GM19395 (cell line): ENCODE data around the gene CPEB4.

Experiments used
- ATAC-seq: cut with Tn5 transposase; IDR thresholded peaks from one replicate; pipeline ENCODE4 v1.9.1; 2021; ENCODE audit warnings: mild to moderate bottlenecking, moderate library complexity; ENCODE audit not compliant: unreplicated experiment

Gene CPEB4

DNA sequence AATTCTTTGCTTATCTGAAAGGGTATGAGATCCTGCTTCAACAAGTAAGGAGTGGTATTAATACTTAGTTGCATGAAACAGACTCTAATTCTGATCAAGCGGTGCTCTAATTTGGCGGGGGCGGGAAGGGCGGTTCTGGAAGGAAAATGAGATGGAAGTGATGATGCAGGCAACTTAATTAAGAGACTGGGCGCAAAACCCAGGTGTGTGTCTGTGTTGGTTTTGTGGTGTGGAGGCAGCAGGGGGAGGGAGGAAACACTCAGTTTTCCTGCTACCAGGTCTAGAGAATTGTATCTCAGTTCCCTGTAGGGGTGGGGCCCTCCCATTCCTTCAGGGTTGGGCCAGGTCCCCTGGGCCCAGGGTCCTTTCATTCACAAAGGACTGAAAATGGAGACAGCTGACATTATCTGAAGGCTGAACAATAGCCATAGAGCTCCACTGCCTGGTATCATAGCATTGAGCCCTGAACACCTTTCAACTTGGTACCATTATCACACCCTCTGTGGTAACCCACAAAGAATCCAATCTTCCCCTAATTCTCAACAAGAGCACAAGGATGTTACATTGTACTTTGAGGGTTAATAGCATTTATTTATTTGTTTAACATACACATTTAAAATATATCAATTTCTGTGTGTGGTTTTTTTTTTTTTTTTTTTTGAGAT lies 83.7 kb downstream of the CPEB4 start:
- no peak for ATAC-seq

DNA sequence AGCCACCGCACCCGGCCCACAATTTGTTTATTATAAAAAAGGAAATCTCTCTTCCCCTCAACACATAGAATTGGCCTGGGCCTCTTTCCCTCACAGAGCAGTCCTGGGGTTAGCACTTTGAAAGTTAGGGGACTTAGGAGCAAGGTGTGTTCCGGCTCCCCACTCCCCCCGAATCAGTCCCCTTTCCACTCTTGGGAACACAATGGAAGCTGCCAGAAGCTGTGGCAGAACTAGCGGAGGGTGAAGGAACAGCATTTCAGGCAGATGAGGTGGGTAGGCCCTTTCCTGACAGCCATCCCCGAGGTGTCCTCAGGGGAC lies 84.4 kb downstream of the CPEB4 start:
- no peak for ATAC-seq

DNA sequence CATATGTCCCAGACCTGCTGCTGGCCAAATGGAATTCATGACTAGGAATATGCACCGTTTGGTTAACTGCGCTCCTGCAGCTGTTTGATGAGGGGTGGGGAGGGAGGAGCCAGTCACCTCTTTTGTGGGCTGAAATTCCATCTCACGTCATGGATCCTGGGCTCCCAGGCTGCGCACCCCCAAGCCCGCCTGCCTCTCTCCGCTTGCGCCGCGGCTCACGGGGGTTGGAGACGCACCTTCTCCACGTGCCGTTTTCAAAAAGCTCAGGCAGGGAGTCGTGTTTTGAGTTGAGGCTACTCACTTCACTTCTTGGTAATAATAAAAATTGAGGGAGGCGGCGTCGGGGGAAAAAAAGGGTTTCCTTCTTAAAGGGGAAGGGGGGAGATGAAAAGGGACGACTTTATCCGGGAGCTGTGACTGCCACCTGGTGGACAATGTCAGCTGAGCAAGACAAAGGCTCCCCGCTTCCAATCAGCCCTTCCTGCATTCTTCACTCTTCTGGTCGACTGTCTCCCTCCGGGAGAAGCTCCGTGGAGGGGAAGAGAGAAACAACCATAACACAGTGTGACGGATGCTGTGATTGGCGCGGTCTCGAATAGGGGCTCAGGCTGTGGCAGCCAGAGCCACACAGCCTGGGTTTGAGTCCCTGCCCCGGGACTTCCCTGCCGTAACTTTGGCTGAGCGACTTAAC lies 84.9 kb downstream of the CPEB4 start:
- peak; percentile 90 for ATAC-seq

DNA sequence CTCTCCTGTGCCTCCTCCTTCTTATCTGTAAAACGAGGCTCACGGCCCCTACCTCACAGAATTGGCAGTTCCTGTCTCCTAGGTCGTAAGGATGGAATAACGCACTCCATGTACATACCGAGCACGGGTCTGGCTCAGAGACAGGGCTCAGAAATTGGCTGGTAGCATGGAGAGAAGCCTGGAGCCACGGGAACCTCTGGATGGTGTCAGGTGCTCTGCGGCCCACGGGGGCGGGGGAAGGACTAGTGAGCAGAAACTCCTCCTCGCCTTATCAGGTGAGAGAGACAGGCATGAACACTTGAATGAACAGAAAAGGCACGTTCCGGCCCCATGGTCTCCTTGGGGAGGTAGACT lies 85.4 kb downstream of the CPEB4 start:
- peak; percentile 31 for ATAC-seq

DNA sequence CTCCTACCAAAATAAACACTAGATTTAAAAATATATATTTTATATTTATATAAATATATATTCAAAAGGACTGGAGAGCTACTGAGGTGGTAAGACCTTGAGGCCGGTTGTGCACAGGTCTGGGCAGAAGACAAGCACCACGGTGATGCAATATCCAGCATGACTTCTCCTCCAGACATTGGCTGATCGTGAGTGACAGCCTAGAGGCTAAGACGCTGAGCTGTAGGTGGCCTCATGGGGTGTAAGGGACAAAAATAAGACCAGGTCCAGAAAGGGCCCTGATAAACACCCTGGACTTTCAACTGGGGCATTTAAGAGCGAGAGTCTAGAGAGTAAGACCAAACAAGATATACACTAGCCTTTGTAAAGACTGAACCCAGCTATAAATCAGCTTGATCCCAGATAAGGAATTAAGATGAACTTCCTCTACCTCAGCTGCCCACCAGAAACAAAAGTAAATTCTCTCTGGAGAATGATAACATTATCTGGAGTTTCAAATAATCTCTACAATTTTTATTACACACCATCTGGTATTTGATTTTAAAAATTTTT lies 86.6 kb downstream of the CPEB4 start:
- no peak for ATAC-seq

DNA sequence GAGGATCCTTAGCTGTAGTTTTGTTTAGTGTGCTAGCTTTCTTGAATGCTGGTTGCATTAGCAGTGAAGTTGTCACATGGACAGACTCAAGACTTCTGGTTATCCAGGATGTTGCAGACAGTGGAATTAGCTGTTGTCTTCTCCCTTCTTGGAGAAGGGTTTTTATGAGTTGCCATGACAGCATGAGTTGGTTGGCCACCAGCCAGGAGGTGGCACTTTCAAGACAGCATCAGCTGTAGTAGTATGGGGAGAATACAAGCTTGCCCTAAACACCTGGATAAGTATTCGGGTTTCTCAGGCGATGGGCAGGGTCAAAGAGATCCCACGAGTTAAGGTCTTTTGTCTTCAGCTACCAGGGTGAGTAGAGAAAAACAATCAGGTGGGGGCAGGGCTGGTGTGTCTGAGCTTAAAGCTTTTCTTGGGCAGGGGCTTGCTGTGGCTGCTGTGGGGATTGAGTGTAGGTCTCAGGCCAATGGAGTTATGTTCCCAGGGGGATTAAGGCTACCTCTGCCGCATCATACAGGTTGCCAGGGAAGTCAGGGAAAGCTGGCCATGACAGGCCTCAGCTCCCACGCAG lies 93.1 kb downstream of the CPEB4 start:
- no peak for ATAC-seq

DNA sequence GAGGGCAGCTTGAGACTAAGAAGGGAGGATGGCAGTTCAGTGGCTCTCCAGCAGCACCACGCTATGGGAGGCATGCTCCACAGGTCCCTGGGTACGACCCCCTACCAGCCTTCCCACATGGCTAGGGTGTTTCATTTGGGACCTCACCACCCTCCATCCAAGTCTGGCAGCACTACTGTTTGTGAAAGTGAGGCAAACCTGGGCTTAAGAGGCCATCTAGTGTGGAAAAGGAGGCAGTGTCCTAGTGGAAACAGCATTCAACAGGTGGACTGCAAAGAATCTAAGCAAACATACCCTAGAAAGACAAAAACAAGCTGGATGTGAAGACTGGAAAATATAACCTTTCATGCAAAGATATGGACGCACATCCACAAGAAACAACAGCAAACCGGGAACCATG lies 96.1 kb downstream of the CPEB4 start:
- no peak for ATAC-seq

DNA sequence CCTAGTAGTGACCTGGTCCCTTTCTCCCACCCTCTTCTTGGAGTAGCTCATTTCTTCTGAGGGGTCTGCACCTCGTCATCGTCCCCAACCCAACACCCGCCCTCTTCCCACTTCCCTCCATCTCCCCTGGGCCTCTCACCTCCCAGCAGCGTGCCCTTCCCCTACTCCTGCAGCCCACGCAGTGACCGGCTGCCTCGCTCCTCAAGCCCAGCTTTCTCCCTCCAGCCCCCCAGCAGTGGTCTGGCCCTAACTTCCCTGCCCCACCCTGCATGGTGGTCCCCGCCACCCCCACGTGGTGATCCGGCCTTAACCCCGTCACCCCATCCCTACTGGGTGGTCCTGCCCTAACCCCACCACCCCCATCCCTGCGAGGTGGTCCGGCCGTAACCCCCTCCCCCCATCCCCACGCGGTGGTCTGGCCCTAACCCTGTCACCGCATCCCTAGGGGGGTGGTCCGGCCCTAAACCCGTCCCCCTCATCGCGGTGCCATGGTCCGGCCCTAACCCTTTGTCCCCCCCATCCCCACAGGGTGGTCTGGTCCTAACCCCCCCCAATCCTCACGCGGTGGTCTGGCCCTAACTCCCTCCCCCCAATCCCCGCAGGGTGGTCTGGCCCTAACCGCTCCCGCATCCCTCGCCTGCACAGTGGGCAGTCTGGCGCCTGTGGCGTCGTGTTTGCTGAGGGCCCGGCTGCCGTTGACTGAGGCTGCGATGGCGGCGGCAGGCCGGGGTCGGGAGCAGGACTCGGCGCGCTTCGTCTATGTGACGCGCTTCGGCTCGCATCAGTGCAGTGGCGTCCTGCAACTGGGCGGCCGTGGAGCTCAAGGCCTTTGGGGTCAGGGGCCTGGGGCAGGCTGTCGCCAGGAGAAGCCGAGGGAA lies 100.6 kb downstream of the CPEB4 start, which contains the start of gene C5orf47:
C5orf47 (plus strand) TSS at position 617 of the 878 bp plus-strand sequence; CDS start at position 711, 94 bp downstream.
- ATAC-seq: no peak

DNA sequence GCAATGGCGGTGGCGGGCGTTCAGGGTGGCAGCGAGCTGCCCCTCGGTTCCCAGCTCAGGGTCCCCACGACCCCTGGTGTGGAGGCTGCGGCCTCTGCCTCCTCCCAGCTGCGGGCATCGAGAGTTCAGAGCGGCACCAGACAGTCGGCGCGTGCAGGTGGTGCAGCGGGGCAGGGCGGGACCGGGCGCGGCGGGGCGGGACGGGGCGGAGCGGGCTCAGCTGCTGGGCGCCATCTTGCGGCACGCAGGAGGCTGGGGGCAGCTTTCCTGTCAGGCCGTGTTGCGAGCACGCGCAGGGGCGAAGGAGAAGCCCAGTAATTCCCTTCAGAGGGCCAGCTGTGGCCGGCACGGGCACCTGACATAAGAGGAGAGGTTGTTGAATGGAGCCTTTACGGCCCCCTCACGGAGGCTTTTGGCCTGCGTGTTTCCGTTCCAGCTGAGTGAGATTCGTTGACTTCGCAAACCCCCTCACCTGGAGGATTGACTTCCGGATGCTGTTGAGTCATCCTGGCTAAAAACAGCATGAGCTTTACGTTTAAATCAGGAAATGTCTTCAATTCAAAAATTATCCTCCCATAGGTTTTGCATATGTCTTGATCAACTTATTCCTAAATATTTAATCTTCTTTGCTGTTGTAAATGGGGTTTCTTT lies 101.4 kb downstream of the CPEB4 start:
- ATAC-seq: no peak

DNA sequence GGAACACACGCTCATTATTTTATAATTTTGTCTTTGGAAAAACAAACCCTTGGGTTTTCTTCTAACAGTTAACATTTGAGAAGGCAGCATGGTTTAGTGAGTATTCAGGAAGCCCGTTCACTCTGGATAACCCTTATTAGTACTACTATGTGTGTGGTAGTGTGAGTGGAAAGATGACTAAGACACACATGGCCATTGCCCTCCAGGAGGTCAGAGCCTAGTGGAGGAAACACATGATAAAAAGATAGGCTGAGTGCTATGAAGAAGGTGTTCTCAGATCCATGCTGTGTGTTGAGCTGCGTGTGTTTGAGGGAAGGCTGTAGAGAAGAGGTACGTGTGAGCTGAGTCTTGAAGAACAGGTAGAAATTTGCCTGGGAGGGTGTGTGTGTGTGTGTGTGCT lies 109.2 kb downstream of the CPEB4 start:
- no peak for ATAC-seq

DNA sequence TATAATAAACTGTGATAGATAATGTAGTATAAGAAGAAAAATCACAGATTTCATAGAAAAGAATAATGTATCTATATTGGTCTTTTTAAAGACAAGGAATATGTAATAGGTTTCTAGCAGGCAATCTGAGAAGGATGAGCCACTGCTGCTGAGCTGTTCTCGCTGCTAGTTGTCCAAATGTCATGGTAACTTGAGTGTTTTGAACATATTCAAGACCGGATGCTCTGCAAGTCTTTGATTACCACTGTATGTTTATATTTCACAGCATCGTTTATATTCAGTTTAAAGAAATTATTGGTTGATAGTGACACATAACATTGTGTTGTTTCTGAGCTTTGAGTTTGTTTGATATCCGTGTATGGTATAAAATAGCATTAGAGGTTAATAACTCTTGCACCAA lies 110.4 kb downstream of the CPEB4 start:
- ATAC-seq: no peak

DNA sequence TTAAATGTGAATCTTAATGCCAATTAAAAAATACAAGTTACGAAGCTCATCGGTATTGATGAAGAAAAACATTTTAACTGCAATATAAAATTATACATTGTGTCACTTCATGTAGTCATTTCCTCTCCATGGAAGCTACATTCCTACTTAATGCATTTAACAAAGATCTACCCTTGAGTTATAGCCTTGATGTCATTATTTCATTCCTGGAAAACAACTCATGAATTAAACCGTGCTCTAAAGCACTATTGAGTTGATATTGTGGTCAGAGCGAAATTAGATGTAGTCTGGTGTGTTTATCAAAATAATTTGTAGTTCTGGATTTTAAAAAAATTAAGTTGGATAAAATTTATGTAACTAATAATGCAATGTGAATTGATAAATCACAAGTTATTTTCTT lies 111.9 kb downstream of the CPEB4 start:
- ATAC-seq: no peak

DNA sequence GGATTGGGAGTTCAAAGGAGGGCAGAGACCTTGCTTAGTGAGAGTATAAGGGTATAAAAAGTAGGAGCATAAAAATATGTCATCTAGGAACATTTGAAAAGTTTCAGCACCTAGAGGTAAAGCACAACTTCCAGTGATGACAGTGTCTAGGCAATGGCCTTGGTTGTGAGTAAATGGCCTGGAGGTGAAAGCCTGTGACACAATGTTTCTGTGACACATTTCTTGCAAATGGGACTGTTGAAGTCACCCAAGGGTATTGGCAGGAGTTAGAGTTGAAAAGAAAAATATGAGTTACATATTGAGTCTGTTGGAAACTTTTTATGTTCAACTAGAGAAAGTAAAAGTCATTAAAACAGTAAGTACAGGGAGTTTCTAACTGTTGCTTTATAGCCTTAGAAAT lies 115.6 kb downstream of the CPEB4 start:
- ATAC-seq: no peak

DNA sequence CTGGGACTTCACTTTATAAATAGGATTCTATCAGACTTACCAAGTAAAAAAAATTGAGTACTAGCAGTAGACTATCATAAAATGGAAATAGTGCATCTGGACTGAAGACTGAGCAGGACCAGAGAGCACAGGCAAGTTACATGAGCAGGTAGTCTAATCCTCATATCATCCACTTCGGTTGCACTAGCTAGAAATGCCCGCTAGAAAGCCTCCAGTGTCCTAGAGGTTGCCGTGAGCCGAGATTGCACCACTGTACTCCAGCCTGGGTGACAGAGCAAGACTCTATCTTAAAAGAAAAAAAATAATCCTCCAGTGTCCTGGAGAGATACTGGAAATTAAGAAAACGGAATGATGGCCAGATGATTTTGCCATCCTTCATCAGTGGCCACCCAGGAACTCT lies 120.8 kb downstream of the CPEB4 start:
- no peak for ATAC-seq

DNA sequence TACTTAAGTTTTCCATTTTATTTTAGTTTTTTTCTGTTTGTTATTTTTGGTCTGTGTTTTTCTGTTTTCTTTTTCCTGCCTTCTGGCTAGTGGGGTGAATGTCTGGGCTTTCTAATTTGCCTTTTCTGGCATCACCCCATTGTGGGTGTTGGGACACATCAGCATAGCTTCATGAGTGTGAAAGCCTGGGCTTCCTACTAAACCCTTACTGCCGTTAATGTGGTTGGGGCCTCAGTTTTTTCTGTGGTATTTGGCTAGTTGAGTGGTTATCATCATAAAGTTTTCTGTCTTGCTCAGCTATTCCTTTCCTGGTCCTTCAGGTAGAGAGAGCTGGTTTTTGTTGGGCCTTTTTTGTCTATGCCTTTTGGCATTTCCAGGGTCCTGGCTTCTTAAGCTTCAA lies 122.2 kb downstream of the CPEB4 start:
- ATAC-seq: no peak

DNA sequence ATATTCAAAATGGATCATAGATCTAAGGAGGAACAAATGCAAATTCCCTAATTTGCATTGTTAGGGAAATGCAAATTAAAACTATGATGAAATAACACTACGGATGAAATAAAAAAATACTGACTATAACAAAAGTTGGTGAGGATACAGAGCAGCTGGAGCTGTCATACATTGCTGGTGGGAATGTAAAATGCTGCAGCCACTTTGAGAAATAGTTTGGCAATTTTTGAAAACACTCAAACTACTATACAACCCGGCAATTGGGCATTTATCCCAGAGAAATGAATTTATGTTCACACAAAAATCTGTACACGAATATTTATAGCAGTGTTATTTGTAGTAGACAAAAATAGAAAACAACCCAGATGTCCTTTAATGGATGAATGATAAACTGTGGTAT lies 123.3 kb downstream of the CPEB4 start:
- ATAC-seq: no peak
